ENCODE data around the gene IKBIP. TPM values are rescaled to one million over a fixed set of nuclear protein-coding genes. Genes with fewer than 3 reads are reported as not detected.
"Not testable (repeated sequence)": the region's sequence is repeated elsewhere in the genome, so short reads cannot be mapped to it uniquely, and the experiment has no call there.

The IKBIP gene
- total and polyA plus RNA-seq, 8 donors, result 1.4 to 8.0 (median 4.2) TPM

DNA sequence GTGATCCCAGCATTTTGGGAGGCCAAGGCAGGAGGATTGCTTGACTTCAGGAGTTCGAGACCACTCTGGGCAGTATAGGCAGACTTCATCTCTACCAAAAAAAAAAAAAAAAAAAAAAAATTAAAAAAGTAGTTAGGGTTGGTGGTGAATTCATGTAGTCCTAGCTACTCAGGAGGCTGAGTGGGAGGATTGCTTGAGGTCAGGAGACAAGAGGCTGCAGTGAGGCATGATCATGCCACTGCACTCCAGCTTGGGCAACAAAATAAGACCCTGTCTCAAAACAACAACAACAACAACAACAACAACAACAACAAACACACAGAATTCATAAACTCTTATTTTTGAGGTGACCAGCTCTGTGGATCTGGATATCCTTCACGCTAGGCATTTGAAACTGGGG, 34.0 kb downstream of the IKBIP start:
- TF ChIP-seq, protein P1, sequence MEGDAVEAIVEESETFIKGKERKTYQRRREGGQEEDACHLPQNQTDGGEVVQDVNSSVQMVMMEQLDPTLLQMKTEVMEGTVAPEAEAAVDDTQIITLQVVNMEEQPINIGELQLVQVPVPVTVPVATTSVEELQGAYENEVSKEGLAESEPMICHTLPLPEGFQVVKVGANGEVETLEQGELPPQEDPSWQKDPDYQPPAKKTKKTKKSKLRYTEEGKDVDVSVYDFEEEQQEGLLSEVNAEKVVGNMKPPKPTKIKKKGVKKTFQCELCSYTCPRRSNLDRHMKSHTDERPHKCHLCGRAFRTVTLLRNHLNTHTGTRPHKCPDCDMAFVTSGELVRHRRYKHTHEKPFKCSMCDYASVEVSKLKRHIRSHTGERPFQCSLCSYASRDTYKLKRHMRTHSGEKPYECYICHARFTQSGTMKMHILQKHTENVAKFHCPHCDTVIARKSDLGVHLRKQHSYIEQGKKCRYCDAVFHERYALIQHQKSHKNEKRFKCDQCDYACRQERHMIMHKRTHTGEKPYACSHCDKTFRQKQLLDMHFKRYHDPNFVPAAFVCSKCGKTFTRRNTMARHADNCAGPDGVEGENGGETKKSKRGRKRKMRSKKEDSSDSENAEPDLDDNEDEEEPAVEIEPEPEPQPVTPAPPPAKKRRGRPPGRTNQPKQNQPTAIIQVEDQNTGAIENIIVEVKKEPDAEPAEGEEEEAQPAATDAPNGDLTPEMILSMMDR (IDR thresholded peaks at IDR 0.05), result no peak
- Histone ChIP-seq H3K27me3 (no peaks in the 10 kb centered on the region), H3K27ac (no peak overlapping the region), H3K9me3 (no peaks in the 10 kb centered on the region), H3K36me3 (no peaks in the 10 kb centered on the region), H3K4me1 (no peaks in the 10 kb centered on the region), H3K4me3 (no peak overlapping the region)
- intact Hi-C loops (cut with DNase I), result no loop called here
- no peak for FAIRE-seq
- 94 to 96% methylated on average over 2 of the region's 2 CpGs for WGBS, 2 donors
- DNase-seq, result no peak
- ATAC-seq, result no peak

DNA sequence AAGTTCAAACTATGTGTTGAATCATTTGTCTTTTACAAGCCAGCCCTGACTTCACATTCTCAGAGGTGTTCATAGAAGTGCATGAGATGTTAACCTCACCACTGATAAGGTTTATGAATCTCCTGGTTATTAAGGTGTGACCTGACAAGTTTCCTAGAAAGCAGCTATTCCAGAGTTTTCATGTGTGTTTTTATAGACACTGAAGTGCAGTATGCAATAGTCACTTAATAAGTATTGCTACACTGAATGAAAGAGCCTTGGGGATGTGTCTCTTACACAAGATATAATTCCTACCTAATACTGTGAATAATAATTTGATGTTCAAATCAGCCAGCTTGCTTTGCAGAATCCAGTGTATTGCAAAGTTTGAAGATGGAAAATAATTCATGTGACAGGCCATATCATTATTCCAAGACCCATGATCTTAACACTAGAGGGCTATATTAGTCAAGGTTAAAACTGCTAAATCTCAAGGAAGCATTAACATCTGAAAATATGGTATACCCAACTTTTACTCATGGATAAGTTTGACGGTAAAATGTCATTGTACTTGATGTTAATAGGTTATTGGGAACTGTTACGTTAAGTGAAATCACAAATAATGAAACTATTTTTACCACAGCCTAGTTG, 38.1 kb downstream of the IKBIP start:
- no peaks in the 10 kb centered on the region for H3K27me3 ChIP-seq
- H3K4me3 ChIP-seq, result no peak overlapping the region
- H3K36me3 ChIP-seq, result peaks cover 0 to 22% (median 16%) of the 10 kb centered on the region in 3 donors
- DNase-seq (no peak), FAIRE-seq (no peak), ATAC-seq (peak in 2 of 4 donors; percentile 43 to 65)
- intact Hi-C loops (cut with DNase I), result no loop called here
- no peaks in the 10 kb centered on the region for H3K9me3 ChIP-seq
- no peak overlapping the region for H3K27ac ChIP-seq
- TF ChIP-seq, protein P1 (IDR thresholded peaks at IDR 0.05), result no peak
- no peaks in the 10 kb centered on the region for H3K4me1 ChIP-seq
- 62 to 66% methylated on average over 2 of the region's 2 CpGs for WGBS, 2 donors

GRCh38 chr12:98601924-98602323, 42.7 kb downstream of the IKBIP start:
- ATAC-seq, result no peak
- no peaks in the 10 kb centered on the region for H3K9me3 ChIP-seq
- no peak for DNase-seq
- no peak for FAIRE-seq
- TF ChIP-seq, protein P1 (IDR thresholded peaks at IDR 0.05), result no peak
- WGBS, 2 donors, result 95 to 97% methylated on average over 8 of the region's 8 CpGs
- intact Hi-C loops (cut with DNase I), result no loop called here
- no peaks in the 10 kb centered on the region for H3K27me3 ChIP-seq
- no peak overlapping the region for H3K4me3 ChIP-seq
- H3K4me1 ChIP-seq, result peaks cover 1 to 2% (median 1%) of the 10 kb centered on the region in 3 donors
- H3K27ac ChIP-seq, result no peak overlapping the region
- H3K36me3 ChIP-seq, result peaks cover 0 to 64% (median 53%) of the 10 kb centered on the region in 3 donors

GRCh38 chr12:98597313-98597712, 47.3 kb downstream of the IKBIP start:
- peaks cover 5 to 24% (median 16%) of the 10 kb centered on the region in 3 donors for H3K4me1 ChIP-seq
- H3K4me3 ChIP-seq; intact Hi-C loops (cut with DNase I); H3K27ac ChIP-seq; ATAC-seq; FAIRE-seq; H3K27me3 ChIP-seq; DNase-seq; H3K9me3 ChIP-seq: not testable (repeated sequence)
- H3K36me3 ChIP-seq, result peaks cover 0 to 51% (median 47%) of the 10 kb centered on the region in 3 donors
- 86 to 93% methylated on average over 5 of the region's 5 CpGs for WGBS, 2 donors

GRCh38 chr12:98595243-98595988, 49.2 kb downstream of the IKBIP start:
- intact Hi-C loops (cut with DNase I), result no loop called here
- ATAC-seq (no peak), DNase-seq (no peak), FAIRE-seq (no peak)
- no peaks in the 10 kb centered on the region for H3K27me3 ChIP-seq
- 37 to 42% methylated on average over 3 of the region's 3 CpGs for WGBS, 2 donors
- H3K9me3 ChIP-seq, result no peaks in the 10 kb centered on the region
- peaks cover 5 to 24% (median 16%) of the 10 kb centered on the region in 3 donors for H3K4me1 ChIP-seq
- H3K27ac ChIP-seq, result peak overlapping the region in 1 of 4 donors; percentile 92
- peaks cover 0 to 32% (median 30%) of the 10 kb centered on the region in 3 donors for H3K36me3 ChIP-seq
- peak overlapping the region; percentile 1 to 98 (median 90) for H3K4me3 ChIP-seq
- TF ChIP-seq, protein P1 (IDR thresholded peaks at IDR 0.05), result no peak

Data from pancreas (tissue), 10 donors.